Upper lobe of right lung (tissue), 1 donor: ENCODE results near the gene NPR2. TPM values are rescaled to one million over a fixed set of nuclear protein-coding genes. Genes with fewer than 3 reads are reported as not detected.

Experiments used
- ATAC-seq: fragments of 200-7000 bp; cut with Tn5 transposase; one replicate; pipeline ENCODE4 v1.9.1; 2020; ENCODE audit warnings: mild to moderate bottlenecking, moderate library complexity
- DNase-seq: peaks from one replicate; pipeline ENCODE4 v3.0.0-alpha.2; 2020
- H3K27ac ChIP-seq: fragments of 200-600 bp; one replicate; pipeline ENCODE4 v1.8.0; 2022
- H3K27me3 ChIP-seq: fragments of 200-600 bp; one replicate; pipeline ENCODE4 v1.8.0; 2022; ENCODE audit warnings: mild to moderate bottlenecking
- H3K36me3 ChIP-seq: fragments of 200-600 bp; one replicate; pipeline ENCODE4 v1.8.0; 2022
- H3K4me1 ChIP-seq: fragments of 200-600 bp; one replicate; pipeline ENCODE4 v1.8.0; 2022
- H3K4me3 ChIP-seq: fragments of 200-600 bp; one replicate; pipeline ENCODE4 v1.8.0; 2022; ENCODE audit warnings: mild to moderate bottlenecking
- H3K9me3 ChIP-seq: fragments of 200-600 bp; one replicate; pipeline ENCODE4 v1.8.0; 2022
- intact Hi-C: fragments of 100-400 bp; cut with DNase I; formaldehyde crosslinking; loops from one replicate; pipeline ENCODE4 v1.11.0; 2022
- total RNA-seq: library from RNA; stranded (reverse); fragmentation: NEBNext Ultra II Directional; extraction: Animal tissue kit (Norgen Biotek cat#: 25700); gene quantifications from one replicate; pipeline ENCODE4 v1.2.1, GENCODE V29; 2021
- TF ChIP-seq, protein P1 (sequence below): fragments of 200-600 bp; IDR thresholded peaks from one replicate; pipeline ENCODE4 v1.8.0; 2022; ENCODE audit warnings: antibody characterized with exemption
- donor health status: DM: no; HTN: yes; CAD: no; lungs with severe emphysema.

Gene NPR2
- total RNA-seq, 1 donor from 2014 or later = 21.7 TPM

DNA sequence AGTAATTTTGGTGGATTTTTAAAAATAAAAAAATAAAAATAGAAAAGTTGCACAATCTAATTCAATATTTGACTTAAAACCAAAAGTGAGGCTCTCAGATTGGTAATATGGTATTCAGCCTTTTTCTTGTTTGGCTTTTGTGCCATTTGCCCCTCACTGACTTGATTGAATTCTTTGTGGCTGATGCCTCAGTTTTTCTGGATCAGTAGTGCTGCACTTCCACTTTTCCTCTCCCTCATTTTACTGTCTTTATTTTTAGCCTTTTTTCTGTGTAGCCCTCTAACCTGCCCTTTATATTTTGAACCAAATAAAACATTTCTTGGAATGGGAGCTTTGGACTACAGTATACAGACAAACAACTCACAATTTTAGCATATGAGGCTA is 33.5 kb upstream of the NPR2 start:
- no peaks in the 10 kb centered on the region for H3K9me3 ChIP-seq
- H3K4me1 ChIP-seq = peaks cover 27% of the 10 kb centered on the region
- peak overlapping the region; percentile 57 for H3K4me3 ChIP-seq
- ATAC-seq = no peak
- no peaks in the 10 kb centered on the region for H3K27me3 ChIP-seq
- TF ChIP-seq, protein P1, sequence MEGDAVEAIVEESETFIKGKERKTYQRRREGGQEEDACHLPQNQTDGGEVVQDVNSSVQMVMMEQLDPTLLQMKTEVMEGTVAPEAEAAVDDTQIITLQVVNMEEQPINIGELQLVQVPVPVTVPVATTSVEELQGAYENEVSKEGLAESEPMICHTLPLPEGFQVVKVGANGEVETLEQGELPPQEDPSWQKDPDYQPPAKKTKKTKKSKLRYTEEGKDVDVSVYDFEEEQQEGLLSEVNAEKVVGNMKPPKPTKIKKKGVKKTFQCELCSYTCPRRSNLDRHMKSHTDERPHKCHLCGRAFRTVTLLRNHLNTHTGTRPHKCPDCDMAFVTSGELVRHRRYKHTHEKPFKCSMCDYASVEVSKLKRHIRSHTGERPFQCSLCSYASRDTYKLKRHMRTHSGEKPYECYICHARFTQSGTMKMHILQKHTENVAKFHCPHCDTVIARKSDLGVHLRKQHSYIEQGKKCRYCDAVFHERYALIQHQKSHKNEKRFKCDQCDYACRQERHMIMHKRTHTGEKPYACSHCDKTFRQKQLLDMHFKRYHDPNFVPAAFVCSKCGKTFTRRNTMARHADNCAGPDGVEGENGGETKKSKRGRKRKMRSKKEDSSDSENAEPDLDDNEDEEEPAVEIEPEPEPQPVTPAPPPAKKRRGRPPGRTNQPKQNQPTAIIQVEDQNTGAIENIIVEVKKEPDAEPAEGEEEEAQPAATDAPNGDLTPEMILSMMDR = no peak
- intact Hi-C loops = no loop called here
- no peak for DNase-seq
- peak overlapping the region; percentile 89 for H3K27ac ChIP-seq
- H3K36me3 ChIP-seq = peaks cover 7% of the 10 kb centered on the region

GRCh38 chr9:35758475-35759050 is 32.8 kb upstream of the NPR2 start:
- Histone ChIP-seq H3K9me3 (no peaks in the 10 kb centered on the region), H3K36me3 (peaks cover under 1% of the 10 kb centered on the region), H3K27ac (peak overlapping the region; percentile 89), H3K4me3 (peak overlapping the region; percentile 57), H3K4me1 (peaks cover 27% of the 10 kb centered on the region), H3K27me3 (no peaks in the 10 kb centered on the region)
- ATAC-seq (peak; percentile 6), DNase-seq (no peak)
- TF ChIP-seq, protein P1 = no peak
- intact Hi-C loops = no loop called here

DNA sequence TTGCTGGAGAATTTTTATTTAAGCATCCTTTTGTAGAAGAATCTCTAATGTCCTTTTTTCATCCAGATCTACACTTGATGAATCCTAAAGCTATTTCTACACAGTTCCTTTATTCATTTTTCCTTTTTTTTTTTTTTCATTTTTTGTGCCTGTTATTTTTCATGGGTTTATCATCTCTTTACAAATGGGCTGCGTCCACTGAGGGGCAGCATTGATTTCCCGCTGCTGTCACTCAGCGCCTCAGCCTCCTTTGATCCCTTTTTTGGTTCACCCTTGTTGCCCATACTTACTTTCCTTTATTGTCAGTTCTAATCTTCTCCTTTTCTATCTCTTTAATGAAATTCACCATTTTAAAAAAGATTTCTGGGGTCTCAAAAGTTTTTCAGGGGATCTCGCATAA is 31.6 kb upstream of the NPR2 start:
- H3K4me1 ChIP-seq = peaks cover 27% of the 10 kb centered on the region
- TF ChIP-seq, protein P1 = no peak
- no peaks in the 10 kb centered on the region for H3K27me3 ChIP-seq
- H3K4me3 ChIP-seq = no peak overlapping the region
- ATAC-seq (no peak), DNase-seq (no peak)
- H3K9me3 ChIP-seq = no peaks in the 10 kb centered on the region
- H3K36me3 ChIP-seq = no peaks in the 10 kb centered on the region
- H3K27ac ChIP-seq = no peak overlapping the region
- intact Hi-C loops = no loop called here

DNA sequence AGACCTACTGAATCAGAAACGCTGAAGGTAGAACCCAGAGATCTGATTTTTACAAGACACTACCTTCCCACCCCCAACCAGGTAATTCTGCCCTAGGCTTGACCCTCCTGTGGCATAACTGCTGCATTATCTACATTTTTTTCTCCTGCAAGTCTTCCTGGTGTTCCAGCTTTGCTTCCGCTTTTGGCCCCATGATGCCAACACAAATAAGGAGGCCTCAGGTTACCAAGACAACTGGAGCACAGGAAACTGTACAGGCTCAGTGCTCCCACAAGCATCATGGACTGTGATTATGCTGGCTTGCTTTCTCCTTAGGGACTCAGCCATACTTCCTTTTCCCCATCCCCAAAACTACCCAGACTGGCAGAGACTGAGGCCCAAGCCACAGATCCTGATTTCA is 30.7 kb upstream of the NPR2 start:
- no peak for DNase-seq
- intact Hi-C loops = no loop called here
- no peak overlapping the region for H3K27ac ChIP-seq
- no peaks in the 10 kb centered on the region for H3K36me3 ChIP-seq
- no peaks in the 10 kb centered on the region for H3K27me3 ChIP-seq
- no peak overlapping the region for H3K4me3 ChIP-seq
- TF ChIP-seq, protein P1 = no peak
- ATAC-seq = no peak
- peaks cover 27% of the 10 kb centered on the region for H3K4me1 ChIP-seq
- no peaks in the 10 kb centered on the region for H3K9me3 ChIP-seq

DNA sequence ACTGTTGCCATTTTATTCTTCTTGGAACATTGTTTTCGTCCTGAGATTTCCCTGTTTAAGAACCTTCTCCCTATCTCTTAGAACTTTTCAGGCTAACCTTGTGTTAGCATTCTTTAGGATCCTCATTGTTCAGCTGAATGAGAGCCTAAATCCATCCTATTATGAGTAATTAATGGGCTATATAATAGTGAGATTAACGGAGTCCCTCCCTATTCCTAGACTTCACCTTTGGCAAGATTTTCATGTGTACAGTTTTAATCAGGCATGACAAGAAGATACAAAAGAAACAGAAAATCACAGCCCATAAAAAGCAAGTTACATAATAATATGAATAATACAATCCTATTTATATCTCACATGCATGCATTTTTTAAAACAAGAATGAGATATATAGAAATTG is 28.2 kb upstream of the NPR2 start:
- intact Hi-C loops = no loop called here
- Histone ChIP-seq H3K27me3 (no peaks in the 10 kb centered on the region), H3K27ac (no peak overlapping the region), H3K36me3 (no peaks in the 10 kb centered on the region), H3K4me1 (peaks cover 9% of the 10 kb centered on the region), H3K9me3 (no peaks in the 10 kb centered on the region), H3K4me3 (no peak overlapping the region)
- TF ChIP-seq, protein P1 = no peak
- no peak for ATAC-seq
- DNase-seq = no peak

- Histone ChIP-seq H3K4me1 (peaks cover 3% of the 10 kb centered on the region), H3K36me3 (no peaks in the 10 kb centered on the region), H3K27me3 (no peaks in the 10 kb centered on the region), H3K4me3 (no peak overlapping the region), H3K27ac (no peak overlapping the region), H3K9me3 (no peaks in the 10 kb centered on the region)
- DNase-seq (no peak), ATAC-seq (no peak)
- TF ChIP-seq, protein P1 = no peak
- intact Hi-C loops = no loop called here
Observed at GRCh38 chr9:35763803-35764202, 27.6 kb upstream of the NPR2 start.
